ENCODE measurements around the gene CBX1.

DNA sequence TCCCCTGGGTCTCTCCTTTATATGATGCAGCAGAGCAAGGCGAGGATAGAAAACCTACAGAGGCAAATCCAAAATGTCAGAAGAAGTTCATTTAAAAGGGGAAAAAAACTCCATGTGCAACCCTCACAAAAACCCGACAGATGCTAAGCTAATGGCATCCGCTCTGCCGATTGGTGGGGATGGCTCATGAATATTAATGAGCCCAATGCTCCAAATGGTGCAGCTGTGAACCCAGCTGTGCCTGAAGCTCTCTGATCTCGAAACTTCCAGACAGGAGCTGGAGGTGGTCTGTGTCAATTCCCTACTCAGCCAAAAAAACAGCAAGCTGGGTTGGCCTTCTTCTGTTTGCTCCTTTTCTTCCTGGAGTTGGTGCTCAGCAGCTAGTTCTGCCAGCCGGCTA is 21.8 kb upstream of the CBX1 start:
- TF ChIP-seq CTCF (IDR thresholded peaks at IDR 0.05) (no peak), POLR2A (IDR thresholded peaks at IDR 0.05) (no peak)
